GM23338 (cell line): ENCODE measurements around the gene MYOM3.
A peak's percentile ranks its signal among the peaks of the same experiment; 100 is the strongest.

ENCODE experiments used
- EZH2 ChIP-seq: fragments of 200-600 bp; sonication (generic); IDR thresholded peaks from one replicate; pipeline ENCODE4 v1.8.0; 2017; ENCODE audit warnings: antibody characterized with exemption, mild to moderate bottlenecking, low read depth; ENCODE audit not compliant: unreplicated experiment
- JUNB ChIP-seq: IDR thresholded peaks from one replicate; pipeline ENCODE4 v1.6.1; 2016; ENCODE audit warnings: antibody characterized with exemption; ENCODE audit not compliant: unreplicated experiment
- NANOG ChIP-seq: IDR thresholded peaks from 2 replicates; pipeline ENCODE4 v1.6.1; 2016; ENCODE audit warnings: antibody characterized with exemption, borderline replicate concordance
- POLR2AphosphoS5 ChIP-seq: IDR thresholded peaks from 2 replicates; pipeline ENCODE4 v1.6.1; 2016; ENCODE audit warnings: antibody characterized with exemption, low read depth
- STAT1 ChIP-seq: IDR thresholded peaks from one replicate; pipeline ENCODE4 v1.6.1; 2016; ENCODE audit warnings: antibody characterized with exemption; ENCODE audit not compliant: unreplicated experiment
- ZNF114 ChIP-seq: fragments of 250-450 bp; sonication (Bioruptor Pico); IDR thresholded peaks from 2 replicates; pipeline ENCODE4 v1.5.0; 2020; ENCODE audit warnings: mild to moderate bottlenecking, moderate library complexity
- TF ChIP-seq, protein P1 (sequence below), 2 experiments: fragments of 200-600 bp in 1 of 2; sonication (generic) in 1 of 2; conservative IDR thresholded peaks; 2 replicates each; pipeline versions ENCODE4 v1.5.1 to v1.6.1; 2016 to 2017; ENCODE audit warnings: antibody characterized with exemption in 2 of 2, low read depth in 2 of 2, mild to moderate bottlenecking in 2 of 2, moderate library complexity in 1 of 2
- TF ChIP-seq, protein P2 (sequence below): IDR thresholded peaks from one replicate; pipeline ENCODE4 v1.6.1; 2018; ENCODE audit warnings: antibody characterized with exemption; ENCODE audit not compliant: unreplicated experiment

DNA sequence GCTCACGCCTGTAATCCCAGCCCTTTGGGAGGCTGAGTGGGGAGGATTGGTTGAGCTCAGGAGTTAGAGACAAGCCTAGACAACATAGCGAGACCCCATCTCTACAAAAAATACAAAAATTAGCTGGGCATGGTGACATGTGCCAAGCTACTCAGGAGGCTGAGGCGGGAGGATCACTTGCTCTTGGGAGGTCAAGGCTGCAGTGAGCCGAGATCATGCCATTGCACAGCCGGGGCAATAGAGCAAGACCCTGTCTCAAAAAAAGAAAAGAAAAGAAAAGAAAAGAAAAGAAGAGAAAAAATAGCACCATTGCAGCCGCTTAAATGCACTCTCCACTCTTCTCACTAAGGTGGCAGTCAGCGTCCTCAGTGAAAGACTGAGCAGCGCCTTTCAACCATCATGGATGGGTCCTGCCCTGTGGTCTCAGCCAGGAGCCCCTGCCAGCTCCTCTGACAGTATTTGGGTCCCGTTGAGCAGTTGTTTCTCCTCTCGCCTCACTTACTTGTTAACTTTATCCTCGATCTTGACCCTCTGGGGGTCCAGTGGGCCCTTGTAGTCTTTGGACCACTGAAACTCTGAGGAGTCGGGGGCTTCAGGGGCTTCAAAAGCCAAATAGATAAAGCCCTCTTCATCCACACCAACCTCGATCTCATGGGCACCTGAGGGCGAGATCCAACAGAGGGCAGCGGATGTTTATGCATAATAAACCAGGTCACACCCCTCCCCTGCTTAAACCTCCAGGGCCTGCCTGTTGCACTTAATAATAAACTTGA, 36.9 kb downstream of the MYOM3 start:
- TF ChIP-seq, protein P1, sequence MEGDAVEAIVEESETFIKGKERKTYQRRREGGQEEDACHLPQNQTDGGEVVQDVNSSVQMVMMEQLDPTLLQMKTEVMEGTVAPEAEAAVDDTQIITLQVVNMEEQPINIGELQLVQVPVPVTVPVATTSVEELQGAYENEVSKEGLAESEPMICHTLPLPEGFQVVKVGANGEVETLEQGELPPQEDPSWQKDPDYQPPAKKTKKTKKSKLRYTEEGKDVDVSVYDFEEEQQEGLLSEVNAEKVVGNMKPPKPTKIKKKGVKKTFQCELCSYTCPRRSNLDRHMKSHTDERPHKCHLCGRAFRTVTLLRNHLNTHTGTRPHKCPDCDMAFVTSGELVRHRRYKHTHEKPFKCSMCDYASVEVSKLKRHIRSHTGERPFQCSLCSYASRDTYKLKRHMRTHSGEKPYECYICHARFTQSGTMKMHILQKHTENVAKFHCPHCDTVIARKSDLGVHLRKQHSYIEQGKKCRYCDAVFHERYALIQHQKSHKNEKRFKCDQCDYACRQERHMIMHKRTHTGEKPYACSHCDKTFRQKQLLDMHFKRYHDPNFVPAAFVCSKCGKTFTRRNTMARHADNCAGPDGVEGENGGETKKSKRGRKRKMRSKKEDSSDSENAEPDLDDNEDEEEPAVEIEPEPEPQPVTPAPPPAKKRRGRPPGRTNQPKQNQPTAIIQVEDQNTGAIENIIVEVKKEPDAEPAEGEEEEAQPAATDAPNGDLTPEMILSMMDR (conservative IDR thresholded peaks at IDR 0.05; ENCODE audit: low read depth in 2 of 2) = peak in 1 of 2 experiments; percentile 14; a peak in 1 of 4 replicates
- TF ChIP-seq NANOG (no peak), EZH2 (no peak), STAT1 (no peak), POLR2AphosphoS5 (no peak), ZNF114 (no peak), JUNB (no peak)
- TF ChIP-seq, protein P2, sequence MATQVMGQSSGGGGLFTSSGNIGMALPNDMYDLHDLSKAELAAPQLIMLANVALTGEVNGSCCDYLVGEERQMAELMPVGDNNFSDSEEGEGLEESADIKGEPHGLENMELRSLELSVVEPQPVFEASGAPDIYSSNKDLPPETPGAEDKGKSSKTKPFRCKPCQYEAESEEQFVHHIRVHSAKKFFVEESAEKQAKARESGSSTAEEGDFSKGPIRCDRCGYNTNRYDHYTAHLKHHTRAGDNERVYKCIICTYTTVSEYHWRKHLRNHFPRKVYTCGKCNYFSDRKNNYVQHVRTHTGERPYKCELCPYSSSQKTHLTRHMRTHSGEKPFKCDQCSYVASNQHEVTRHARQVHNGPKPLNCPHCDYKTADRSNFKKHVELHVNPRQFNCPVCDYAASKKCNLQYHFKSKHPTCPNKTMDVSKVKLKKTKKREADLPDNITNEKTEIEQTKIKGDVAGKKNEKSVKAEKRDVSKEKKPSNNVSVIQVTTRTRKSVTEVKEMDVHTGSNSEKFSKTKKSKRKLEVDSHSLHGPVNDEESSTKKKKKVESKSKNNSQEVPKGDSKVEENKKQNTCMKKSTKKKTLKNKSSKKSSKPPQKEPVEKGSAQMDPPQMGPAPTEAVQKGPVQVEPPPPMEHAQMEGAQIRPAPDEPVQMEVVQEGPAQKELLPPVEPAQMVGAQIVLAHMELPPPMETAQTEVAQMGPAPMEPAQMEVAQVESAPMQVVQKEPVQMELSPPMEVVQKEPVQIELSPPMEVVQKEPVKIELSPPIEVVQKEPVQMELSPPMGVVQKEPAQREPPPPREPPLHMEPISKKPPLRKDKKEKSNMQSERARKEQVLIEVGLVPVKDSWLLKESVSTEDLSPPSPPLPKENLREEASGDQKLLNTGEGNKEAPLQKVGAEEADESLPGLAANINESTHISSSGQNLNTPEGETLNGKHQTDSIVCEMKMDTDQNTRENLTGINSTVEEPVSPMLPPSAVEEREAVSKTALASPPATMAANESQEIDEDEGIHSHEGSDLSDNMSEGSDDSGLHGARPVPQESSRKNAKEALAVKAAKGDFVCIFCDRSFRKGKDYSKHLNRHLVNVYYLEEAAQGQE = no peak
